Left lung (tissue), 10 donors: Measurements from ENCODE around the gene SFTPA1. TPM values are rescaled to one million over a fixed set of nuclear protein-coding genes. Genes with fewer than 3 reads are reported as not detected.
"Not testable (repeated sequence)": the region's sequence is repeated elsewhere in the genome, so short reads cannot be mapped to it uniquely, and the experiment has no call there.

Experiments used
- ATAC-seq: fragments of 200-7000 bp; cut with Tn5 transposase; one replicate; pipeline ENCODE4 v1.9.1; 2020; ENCODE audit warnings: moderate library complexity
- DNase-seq, 4 donors: peaks; one replicate each; pipeline ENCODE4 v3.0.0-alpha.2; 2013 to 2020
- H3K27ac ChIP-seq, 2 donors: fragments of 200-600 bp; sonication (generic) in 1 of 2; one replicate each; pipeline versions ENCODE4 v1.5.0 to v1.8.0; 2020 to 2021
- H3K27me3 ChIP-seq, 2 donors: fragments of 200-600 bp; sonication (generic) in 1 of 2; one replicate each; pipeline versions ENCODE4 v1.5.0 to v1.8.0; 2020 to 2021
- H3K36me3 ChIP-seq, 2 donors: fragments of 200-600 bp; sonication (generic) in 1 of 2; one replicate each; pipeline versions ENCODE4 v1.5.0 to v1.8.0; 2020 to 2021
- H3K4me1 ChIP-seq, 2 donors: fragments of 200-600 bp; one replicate each; pipeline ENCODE4 v1.8.0; 2021
- H3K4me3 ChIP-seq, 2 donors: fragments of 200-600 bp; sonication (generic) in 1 of 2; one replicate each; pipeline versions ENCODE4 v1.5.0 to v1.8.0; 2020 to 2021; ENCODE audit warnings: mild to moderate bottlenecking in 1 of 2
- H3K9me3 ChIP-seq, 2 donors: fragments of 200-600 bp; sonication (generic) in 1 of 2; one replicate each; pipeline versions ENCODE4 v1.5.0 to v1.8.0; 2020 to 2021
- CTCF ChIP-seq, 2 donors: fragments of 200-600 bp; sonication (generic) in 1 of 2; IDR thresholded peaks; one replicate each; pipeline versions ENCODE4 v1.5.0 to v1.8.0; 2021; ENCODE audit warnings: antibody characterized with exemption in 2 of 2
- intact Hi-C, 2 donors: fragments of 100-400 bp; cut with DNase I; formaldehyde crosslinking; loops; one replicate each; pipeline versions ENCODE4 v1.11.2 to v1.14.2; 2022
- polyA plus RNA-seq, 6 donors: library from polyadenylated mRNA; unstranded; fragments of 120-200 nt; gene quantifications; one replicate each; pipeline ENCODE4 v1.2.1, GENCODE V29; 2013; ENCODE audit not compliant: insufficient read length in 6 of 6
- total RNA-seq, 2 donors: library from RNA; stranded (reverse); fragmentation: NEBNext Ultra II Directional; extraction: Animal tissue kit (Norgen Biotek cat#: 25700); gene quantifications; one replicate each; pipeline ENCODE4 v1.2.1, GENCODE V29; 2021
- donor health status: DM: no; HTN: yes; CAD: no.
- donor health status: DM: no; HTN: no; CAD: no.

SFTPA1 gene
- total and polyA plus RNA-seq, 8 donors = 19.7 to 11,086 (median 97.6) TPM

GRCh38 chr10:79628988-79629954, 18.5 kb downstream of the SFTPA1 start:
- no peak overlapping the region for H3K4me3 ChIP-seq
- DNase-seq (no peak), ATAC-seq (no peak)
- no peaks in the 10 kb centered on the region for H3K9me3 ChIP-seq
- no peaks in the 10 kb centered on the region for H3K36me3 ChIP-seq
- H3K27me3 ChIP-seq = no peaks in the 10 kb centered on the region
- intact Hi-C loops = no loop called here
- H3K4me1 ChIP-seq = no peaks in the 10 kb centered on the region
- no peak overlapping the region for H3K27ac ChIP-seq
- TF ChIP-seq CTCF (IDR thresholded peaks at IDR 0.05) = no peak

GRCh38 chr10:79629955-79630327, 19.2 kb downstream of the SFTPA1 start:
- Histone ChIP-seq H3K27me3 (no peaks in the 10 kb centered on the region), H3K9me3 (no peaks in the 10 kb centered on the region), H3K4me1 (no peaks in the 10 kb centered on the region), H3K4me3 (no peak overlapping the region), H3K27ac (no peak overlapping the region), H3K36me3 (no peaks in the 10 kb centered on the region)
- intact Hi-C loops = no loop called here
- no peak for TF ChIP-seq CTCF (IDR thresholded peaks at IDR 0.05)
- DNase-seq = no peak
- no peak for ATAC-seq

GRCh38 chr10:79636654-79637199, 26.0 kb downstream of the SFTPA1 start:
- H3K4me1 ChIP-seq = not testable (repeated sequence)

GRCh38 chr10:79638318-79638717, 27.6 kb downstream of the SFTPA1 start:
- peak in 1 of 4 donors; percentile 50 for DNase-seq
- Histone ChIP-seq H3K36me3 (no peaks in the 10 kb centered on the region), H3K4me1 (no peaks in the 10 kb centered on the region), H3K9me3 (no peaks in the 10 kb centered on the region), H3K27ac (no peak overlapping the region), H3K4me3 (no peak overlapping the region), H3K27me3 (no peaks in the 10 kb centered on the region)
- ATAC-seq = no peak
- TF ChIP-seq CTCF (IDR thresholded peaks at IDR 0.05) = no peak
- intact Hi-C loops = no loop called here

More at GRCh38 chr10:79636654-79637199, 26.0 kb downstream of the SFTPA1 start:
- H3K27ac ChIP-seq, H3K9me3 ChIP-seq, H3K4me3 ChIP-seq, DNase-seq, H3K36me3 ChIP-seq, intact Hi-C loops, ATAC-seq, H3K27me3 ChIP-seq: not testable (repeated sequence)

- H3K27me3 ChIP-seq, ATAC-seq, H3K36me3 ChIP-seq, H3K4me1 ChIP-seq, intact Hi-C loops, H3K4me3 ChIP-seq, H3K27ac ChIP-seq, DNase-seq, H3K9me3 ChIP-seq: not testable (repeated sequence)
Measured at GRCh38 chr10:79652695-79653094, 42.0 kb downstream of the SFTPA1 start.

GRCh38 chr10:79663287-79663686, 52.5 kb downstream of the SFTPA1 start:
- not testable (repeated sequence) for ATAC-seq

GRCh38 chr10:79664686-79665085, 53.9 kb downstream of the SFTPA1 start:
- DNase-seq, H3K27me3 ChIP-seq, H3K36me3 ChIP-seq, H3K27ac ChIP-seq, H3K4me3 ChIP-seq, H3K4me1 ChIP-seq, H3K9me3 ChIP-seq, intact Hi-C loops, ATAC-seq: not testable (repeated sequence)

More at GRCh38 chr10:79663287-79663686, 52.5 kb downstream of the SFTPA1 start:
- DNase-seq, H3K27ac ChIP-seq, H3K4me1 ChIP-seq, H3K36me3 ChIP-seq, H3K9me3 ChIP-seq, H3K4me3 ChIP-seq, H3K27me3 ChIP-seq, intact Hi-C loops: not testable (repeated sequence)
